Pancreas (tissue), 10 donors: ENCODE data around the gene HECTD1. TPM values are rescaled to one million over a fixed set of nuclear protein-coding genes. Genes with fewer than 3 reads are reported as not detected.
"Not testable (repeated sequence)": the region's sequence is repeated elsewhere in the genome, so short reads cannot be mapped to it uniquely, and the experiment has no call there.

Experiments
- ATAC-seq, 4 donors: fragments of 200-7000 bp; cut with Tn5 transposase; one replicate each; pipeline versions ENCODE4 v1.8.0 to v1.9.1; 2020; ENCODE audit warnings: mild to moderate bottlenecking in 4 of 4, moderate library complexity in 4 of 4
- DNase-seq, 6 donors: peaks; one replicate each; pipeline ENCODE4 v3.0.0-alpha.2; 2020
- FAIRE-seq: peaks from 2 replicates; lab custom pipeline; 2012; peaks lifted over from hg19 to GRCh38; lab: Jason Lieb, UNC
- H3K27ac ChIP-seq, 4 donors: fragments of 200-600 bp; sonication (generic); 1 replicate in 3 of 4; 2 replicates in 1 of 4; pipeline versions ENCODE4 v1.5.0 to v1.8.0; 2020
- H3K27me3 ChIP-seq, 4 donors: fragments of 200-600 bp; one replicate each; pipeline ENCODE4 v1.8.0; 2021
- H3K36me3 ChIP-seq, 3 donors: fragments of 200-600 bp; sonication (generic) in 1 of 3; one replicate each; pipeline versions ENCODE4 v1.5.0 to v1.8.0; 2020 to 2021
- H3K4me1 ChIP-seq, 3 donors: fragments of 200-600 bp; one replicate each; pipeline ENCODE4 v1.8.0; 2021
- H3K4me3 ChIP-seq, 4 donors: fragments of 200-600 bp; sonication (generic) in 2 of 4; one replicate each; pipeline versions ENCODE4 v1.5.0 to v1.8.0; 2020 to 2021
- H3K9me3 ChIP-seq, 4 donors: fragments of 200-600 bp; one replicate each; pipeline ENCODE4 v1.8.0; 2021
- CTCF ChIP-seq, 4 donors: fragments of 200-600 bp; sonication (generic) in 3 of 4; IDR thresholded peaks; one replicate each; pipeline versions ENCODE4 v1.5.0 to v1.8.0; 2021; ENCODE audit warnings: antibody characterized with exemption in 4 of 4
- WGBS, 2 donors: extraction: QIAGEN DNeasy Blood & Tissue Kit; methylation state at CpG; one replicate each; pipeline ENCODE4 v1.1.7; 2013; 5-methylcytosine and 5-hydroxymethylcytosine counted together
- intact Hi-C, 3 donors: fragments of 100-400 bp; cut with DNase I; formaldehyde crosslinking; loops; one replicate each; pipeline versions ENCODE4 v1.11.1 to v1.14.2; 2022
- polyA plus RNA-seq, 2 donors: library from polyadenylated mRNA; stranded (reverse); fragments of 200-250 nt; gene quantifications; one replicate each; pipeline ENCODE4 v1.2.3, GENCODE V29; 2013
- total RNA-seq, 6 donors: library from RNA; stranded (reverse); fragmentation: NEBNext Ultra II Directional in 4 of 6; extraction: Animal tissue kit (Norgen Biotek cat#: 25700) in 4 of 6; gene quantifications; one replicate each; pipeline versions ENCODE4 v1.2.1 to v1.2.4, GENCODE V29; 2021 to 2023
- donor health status: healthy with polysubstance abuse.
- donor health status: DM: no; HTN: no; CAD: no; lungs with moderate emphysema.
- donor health status: DM: no; HTN: no; CAD: no.
- donor health status: control.
- donor health status: control.
- donor health status: Bipolar disorder and iron deficiency.
- donor health status: DM: yes; HTN: yes; CAD: no.
- donor health status: DM: no; HTN: no; CAD: no.
- donor health status: DM: no; HTN: no; CAD: no.
- donor health status: DM: yes; HTN: yes; CAD: no.

Gene HECTD1
- 10 to 100 TPM; 67.3 to 84.4 (median 70.0) TPM for total RNA-seq
- polyA plus RNA-seq: 10 to 100 TPM; 28.7 to 44.5 TPM

- peak; percentile 89 to 94 (median 92) for ATAC-seq
- peaks cover 0 to 6% (median 0%) of the 10 kb centered on the region in 3 donors for H3K36me3 ChIP-seq
- TF ChIP-seq CTCF (IDR thresholded peaks at IDR 0.05): peak; percentile 79 to 90 (median 89)
- no peaks in the 10 kb centered on the region for H3K27me3 ChIP-seq
- FAIRE-seq: no peak
- DNase-seq: peak; percentile 76 to 95 (median 92)
- H3K4me3 ChIP-seq: peak within 1 kb of the TSS; percentile 69 to 95 (median 81)
- H3K9me3 ChIP-seq: no peaks in the 10 kb centered on the region
- H3K4me1 ChIP-seq: peaks cover 4 to 22% (median 9%) of the 10 kb centered on the region in 3 donors
- H3K27ac ChIP-seq: peak within 1 kb of the TSS; percentile 95 to 99 (median 98)
- 1% methylated on average over 54 to 79 of the region's 79 CpGs for WGBS, 2 donors
- intact Hi-C loops: loop anchor here in 1 of 3 donors (10.0 kb wide), 1 partner anchor 117 kb away; no protein-coding TSS in a partner anchor
Measured at GRCh38 chr14:31207755-31208545, at the start of gene HECTD1. TSS of gene HECTD1 (minus strand) at chr14:31207793. CDS start at chr14:31205936, 1,857 bp downstream.

- H3K4me1 ChIP-seq: peaks cover 0 to 7% (median 4%) of the 10 kb centered on the region in 3 donors
- H3K36me3 ChIP-seq: no peaks in the 10 kb centered on the region
- no peak overlapping the region for H3K27ac ChIP-seq
- FAIRE-seq (no peak), ATAC-seq (no peak), DNase-seq (no peak)
- 90 to 96% methylated on average over 1 of the region's 1 CpG for WGBS, 2 donors
- no peak for TF ChIP-seq CTCF (IDR thresholded peaks at IDR 0.05)
- H3K27me3 ChIP-seq: no peaks in the 10 kb centered on the region
- intact Hi-C loops: no loop called here
- H3K4me3 ChIP-seq: no peak overlapping the region
- H3K9me3 ChIP-seq: no peaks in the 10 kb centered on the region
Measured at GRCh38 chr14:31257244-31257553, 49.6 kb upstream of the HECTD1 start.

GRCh38 chr14:31256534-31257243 lies 49.1 kb upstream of the HECTD1 start:
- no peaks in the 10 kb centered on the region for H3K9me3 ChIP-seq
- no peaks in the 10 kb centered on the region for H3K27me3 ChIP-seq
- H3K36me3 ChIP-seq: no peaks in the 10 kb centered on the region
- no peak for DNase-seq
- ATAC-seq: no peak
- TF ChIP-seq CTCF (IDR thresholded peaks at IDR 0.05): no peak
- peaks cover 0 to 2% (median 0%) of the 10 kb centered on the region in 3 donors for H3K4me1 ChIP-seq
- no peak overlapping the region for H3K4me3 ChIP-seq
- intact Hi-C loops: no loop called here
- 90 to 91% methylated on average over 5 of the region's 5 CpGs for WGBS, 2 donors
- no peak overlapping the region for H3K27ac ChIP-seq
- FAIRE-seq: no peak

- intact Hi-C loops: not testable (repeated sequence)
Measured at GRCh38 chr14:31255918-31256317, 48.3 kb upstream of the HECTD1 start.

GRCh38 chr14:31255286-31255685 lies 47.7 kb upstream of the HECTD1 start:
- no peaks in the 10 kb centered on the region for H3K36me3 ChIP-seq
- TF ChIP-seq CTCF (IDR thresholded peaks at IDR 0.05): no peak
- intact Hi-C loops: no loop called here
- H3K27ac ChIP-seq: no peak overlapping the region
- no peaks in the 10 kb centered on the region for H3K9me3 ChIP-seq
- FAIRE-seq (no peak), DNase-seq (no peak), ATAC-seq (no peak)
- 85 to 95% methylated on average over 2 of the region's 2 CpGs for WGBS, 2 donors
- H3K4me1 ChIP-seq: no peaks in the 10 kb centered on the region
- H3K4me3 ChIP-seq: no peak overlapping the region
- no peaks in the 10 kb centered on the region for H3K27me3 ChIP-seq

More at GRCh38 chr14:31255918-31256317, 48.3 kb upstream of the HECTD1 start:
- H3K27ac ChIP-seq, H3K36me3 ChIP-seq, H3K9me3 ChIP-seq, H3K27me3 ChIP-seq, H3K4me3 ChIP-seq, H3K4me1 ChIP-seq, FAIRE-seq, ATAC-seq, DNase-seq: not testable (repeated sequence)
- WGBS, 2 donors: 84 to 92% methylated on average over 4 of the region's 4 CpGs
